RWPE2 (cell line): ENCODE measurements around the gene CR1.
"Not testable (repeated sequence)": the region's sequence is repeated elsewhere in the genome, so short reads cannot be mapped to it uniquely, and the experiment has no call there.

ENCODE experiments used
- ATAC-seq: fragments of 200-7000 bp; cut with Tn5 transposase; 3 replicates; pipeline ENCODE4 v1.9.1; 2021; ENCODE audit warnings: low read depth
- DNase-seq: peaks from one replicate; pipeline ENCODE4 v3.0.0-alpha.2; 2020; ENCODE audit warnings: low spot score
- H3K27ac ChIP-seq: fragments of 450-650 bp; 2 replicates; pipeline ENCODE4 v1.5.1; 2017; ENCODE audit warnings: mild to moderate bottlenecking; ENCODE audit not compliant: poor library complexity, severe bottlenecking
- H3K27me3 ChIP-seq: fragments of 250-450 bp; sonication (Bioruptor Pico); 2 replicates; pipeline ENCODE4 v1.5.1; 2021; ENCODE audit warnings: mild to moderate bottlenecking, moderate library complexity; ENCODE audit not compliant: insufficient read depth, poor library complexity, severe bottlenecking
- H3K36me3 ChIP-seq: fragments of 250-450 bp; sonication (Bioruptor Pico); 2 replicates; pipeline ENCODE4 v1.5.1; 2020; ENCODE audit warnings: low read depth, mild to moderate bottlenecking, moderate library complexity
- H3K4me1 ChIP-seq: fragments of 250-450 bp; sonication (Bioruptor Pico); 2 replicates; pipeline ENCODE4 v1.5.1; 2021; ENCODE audit warnings: mild to moderate bottlenecking, moderate library complexity; ENCODE audit not compliant: insufficient read depth, poor library complexity, severe bottlenecking
- H3K4me3 ChIP-seq: fragments of 250-450 bp; sonication (Bioruptor Pico); 2 replicates; pipeline ENCODE4 v1.5.1; 2021; ENCODE audit warnings: mild to moderate bottlenecking, moderate library complexity; ENCODE audit not compliant: severe bottlenecking
- H3K9me3 ChIP-seq: fragments of 250-450 bp; sonication (Bioruptor Pico); 2 replicates; pipeline ENCODE4 v1.5.1; 2021; ENCODE audit warnings: mild to moderate bottlenecking, moderate library complexity; ENCODE audit not compliant: severe bottlenecking
- CTCF ChIP-seq: fragments of 450-650 bp; IDR thresholded peaks from one replicate; pipeline ENCODE4 v1.5.1; 2017; ENCODE audit warnings: mild to moderate bottlenecking, moderate library complexity; ENCODE audit not compliant: poor library complexity, severe bottlenecking

The CR1 gene

GRCh38 chr1:207519505-207520399 is 23.8 kb downstream of the CR1 start:
- H3K27ac ChIP-seq: no peak overlapping the region
- H3K9me3 ChIP-seq: no peaks in the 10 kb centered on the region
- no peak overlapping the region for H3K4me3 ChIP-seq

DNA sequence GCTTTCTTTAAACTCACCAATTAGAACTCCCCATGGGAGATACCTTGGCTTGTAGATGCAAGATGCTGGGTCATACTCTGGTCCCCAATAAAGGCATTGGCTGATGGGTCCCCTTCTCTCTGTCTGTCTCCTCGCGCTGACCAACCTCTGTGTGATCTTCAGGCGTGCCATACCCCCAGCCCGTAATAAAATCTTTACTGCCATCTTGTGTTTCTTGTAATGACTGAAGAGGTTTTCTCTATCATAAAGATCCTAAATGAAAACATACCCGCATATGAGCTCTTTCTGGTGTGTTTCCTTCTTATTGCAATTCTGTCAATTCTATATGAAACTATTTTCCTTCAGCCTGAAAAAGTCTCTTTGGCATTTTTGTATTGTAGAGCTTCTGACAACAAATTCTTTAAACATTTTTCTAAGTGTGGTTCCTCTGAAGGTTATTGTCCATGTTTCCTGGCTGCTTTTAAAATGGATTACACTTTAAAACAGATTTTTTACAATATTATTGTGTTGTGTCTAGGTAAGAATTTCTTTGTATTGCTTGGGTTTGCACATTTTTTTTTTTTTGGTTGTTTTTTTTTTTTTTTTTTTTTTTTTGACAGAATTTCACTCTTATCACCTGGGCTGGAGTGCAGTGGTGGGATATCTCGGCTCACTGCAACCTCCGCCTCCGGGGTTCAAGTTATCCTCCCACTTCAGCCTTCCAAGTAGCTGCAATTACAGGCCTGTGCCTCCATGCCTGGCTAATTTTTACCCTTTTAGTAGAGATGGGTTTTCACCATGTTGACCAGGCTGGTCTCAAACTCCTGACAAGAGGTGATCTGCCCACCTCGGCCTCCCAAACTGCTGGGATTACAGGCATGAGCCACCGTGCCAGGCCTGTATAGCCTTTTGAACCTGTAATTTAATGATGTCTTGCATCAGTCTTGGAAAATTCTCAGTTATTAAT is 24.7 kb downstream of the CR1 start:
- not testable (repeated sequence) for DNase-seq, H3K36me3 ChIP-seq, H3K9me3 ChIP-seq, H3K4me1 ChIP-seq, H3K27ac ChIP-seq, H3K27me3 ChIP-seq, ATAC-seq, H3K4me3 ChIP-seq

More at GRCh38 chr1:207519505-207520399, 23.8 kb downstream of the CR1 start:
- DNase-seq (no peak), ATAC-seq (no peak)
- H3K4me1 ChIP-seq: no peaks in the 10 kb centered on the region
- no peaks in the 10 kb centered on the region for H3K27me3 ChIP-seq
- H3K36me3 ChIP-seq: no peaks in the 10 kb centered on the region
- no peak for TF ChIP-seq CTCF

- not testable (repeated sequence) for ATAC-seq, H3K27ac ChIP-seq, H3K9me3 ChIP-seq, H3K27me3 ChIP-seq, H3K4me3 ChIP-seq, DNase-seq, H3K36me3 ChIP-seq, H3K4me1 ChIP-seq
These were observed 29.3 kb downstream of the CR1 start for GRCh38 chr1:207525239-207525638.

- not testable (repeated sequence) for H3K27me3 ChIP-seq, H3K4me1 ChIP-seq, DNase-seq, H3K27ac ChIP-seq, H3K4me3 ChIP-seq, H3K9me3 ChIP-seq, H3K36me3 ChIP-seq
- ATAC-seq: peak; percentile 50; the same call in 1 of the 3 replicates
These were observed 32.4 kb downstream of the CR1 start for GRCh38 chr1:207528401-207528800.

- not testable (repeated sequence) for H3K4me3 ChIP-seq, DNase-seq, H3K27ac ChIP-seq, H3K9me3 ChIP-seq, H3K36me3 ChIP-seq, ATAC-seq, H3K27me3 ChIP-seq, H3K4me1 ChIP-seq
These were observed 40.3 kb downstream of the CR1 start for GRCh38 chr1:207536263-207536662.

DNA sequence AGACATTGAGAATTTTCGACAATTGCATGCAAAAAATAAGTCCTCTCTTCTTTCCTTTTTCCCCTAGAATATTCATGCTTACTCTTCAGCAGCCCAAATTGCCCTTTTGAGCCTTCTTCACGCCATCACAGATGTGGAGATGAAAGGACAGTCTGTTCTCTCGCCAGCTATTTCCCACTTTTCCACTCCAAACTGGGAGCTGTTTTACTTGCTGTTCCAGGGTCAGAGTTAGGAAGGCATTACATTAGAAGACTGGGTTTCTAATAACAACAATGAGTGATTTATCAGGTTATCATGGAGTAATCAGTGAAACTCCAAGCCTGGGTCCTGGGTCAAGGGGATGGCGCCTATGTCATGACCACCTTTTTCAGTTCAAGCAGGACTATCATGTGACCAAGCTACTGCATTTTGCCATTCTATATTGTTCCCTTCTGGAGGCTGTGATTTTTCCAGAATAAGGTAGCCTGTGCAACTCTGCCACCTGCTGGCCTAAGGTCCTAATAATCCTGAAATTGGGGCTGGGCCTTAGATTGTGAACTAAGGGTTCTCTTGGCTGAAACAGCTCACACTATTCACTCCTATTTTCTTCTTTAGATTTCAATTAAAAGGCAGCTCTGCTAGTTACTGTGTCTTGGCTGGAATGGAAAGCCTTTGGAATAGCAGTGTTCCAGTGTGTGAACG is 50.9 kb downstream of the CR1 start:
- not testable (repeated sequence) for H3K4me1 ChIP-seq, H3K27me3 ChIP-seq, H3K36me3 ChIP-seq, DNase-seq, H3K27ac ChIP-seq, H3K4me3 ChIP-seq, H3K9me3 ChIP-seq
- peak; percentile 54; the same call in 2 of the 3 replicates for ATAC-seq

GRCh38 chr1:207554823-207555222 is 58.9 kb downstream of the CR1 start:
- H3K36me3 ChIP-seq, DNase-seq, H3K4me3 ChIP-seq, H3K27me3 ChIP-seq, H3K9me3 ChIP-seq, H3K27ac ChIP-seq, H3K4me1 ChIP-seq, ATAC-seq: not testable (repeated sequence)
